SK-N-SH treated with all-trans-retinoic acid at 6 μM for 48 hours (cell line): Measurements from ENCODE around the gene EFL1.

Source experiments
- OSR1 ChIP-seq: fragments of 250-450 bp; sonication (Bioruptor Pico); IDR thresholded peaks from 2 replicates; pipeline ENCODE4 v1.8.0; 2022; ENCODE audit warnings: moderate library complexity, mild to moderate bottlenecking, inconsistent platforms
- TF ChIP-seq, protein P1 (sequence below): fragments of 250-450 bp; sonication (Bioruptor Pico); IDR thresholded peaks from 2 replicates; pipeline ENCODE4 v1.8.0; 2021; ENCODE audit warnings: low read depth, mild to moderate bottlenecking, moderate library complexity, borderline replicate concordance

DNA sequence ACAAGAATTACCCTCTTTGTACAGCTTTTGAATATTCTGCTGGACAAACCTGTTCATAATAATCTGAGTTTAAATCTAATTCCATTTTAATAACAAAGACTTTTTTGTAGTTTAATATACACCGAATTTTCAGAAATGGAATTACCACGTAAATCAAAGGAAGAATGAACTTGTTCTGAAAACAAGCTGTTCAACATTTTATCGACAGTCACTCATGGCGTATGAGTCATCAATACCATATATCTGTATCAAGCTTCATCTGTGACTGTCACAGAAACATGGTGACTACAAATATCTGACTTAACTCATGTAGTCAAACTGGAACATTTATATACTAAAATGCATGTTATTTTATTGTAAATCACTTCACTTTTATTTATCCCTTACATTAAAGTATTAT is 90.0 kb downstream of the EFL1 start:
- TF ChIP-seq, protein P1, sequence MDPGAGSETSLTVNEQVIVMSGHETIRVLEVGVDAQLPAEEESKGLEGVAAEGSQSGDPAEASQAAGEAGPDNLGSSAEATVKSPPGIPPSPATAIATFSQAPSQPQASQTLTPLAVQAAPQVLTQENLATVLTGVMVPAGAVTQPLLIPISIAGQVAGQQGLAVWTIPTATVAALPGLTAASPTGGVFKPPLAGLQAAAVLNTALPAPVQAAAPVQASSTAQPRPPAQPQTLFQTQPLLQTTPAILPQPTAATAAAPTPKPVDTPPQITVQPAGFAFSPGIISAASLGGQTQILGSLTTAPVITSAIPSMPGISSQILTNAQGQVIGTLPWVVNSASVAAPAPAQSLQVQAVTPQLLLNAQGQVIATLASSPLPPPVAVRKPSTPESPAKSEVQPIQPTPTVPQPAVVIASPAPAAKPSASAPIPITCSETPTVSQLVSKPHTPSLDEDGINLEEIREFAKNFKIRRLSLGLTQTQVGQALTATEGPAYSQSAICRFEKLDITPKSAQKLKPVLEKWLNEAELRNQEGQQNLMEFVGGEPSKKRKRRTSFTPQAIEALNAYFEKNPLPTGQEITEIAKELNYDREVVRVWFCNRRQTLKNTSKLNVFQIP (CRISPR knock-in tag): no peak
- no peak for TF ChIP-seq OSR1
